Kidney glomerular epithelial cell (primary cell): Measurements from ENCODE around the gene CPA4.

Source experiments
- DNase-seq: peaks from one replicate; lab custom pipeline; 2025; lab: John Stamatoyannopoulos, UW

The CPA4 gene

GRCh38 chr7:130345725-130346124 is 52.8 kb downstream of the CPA4 start:
- no peak for DNase-seq

DNA sequence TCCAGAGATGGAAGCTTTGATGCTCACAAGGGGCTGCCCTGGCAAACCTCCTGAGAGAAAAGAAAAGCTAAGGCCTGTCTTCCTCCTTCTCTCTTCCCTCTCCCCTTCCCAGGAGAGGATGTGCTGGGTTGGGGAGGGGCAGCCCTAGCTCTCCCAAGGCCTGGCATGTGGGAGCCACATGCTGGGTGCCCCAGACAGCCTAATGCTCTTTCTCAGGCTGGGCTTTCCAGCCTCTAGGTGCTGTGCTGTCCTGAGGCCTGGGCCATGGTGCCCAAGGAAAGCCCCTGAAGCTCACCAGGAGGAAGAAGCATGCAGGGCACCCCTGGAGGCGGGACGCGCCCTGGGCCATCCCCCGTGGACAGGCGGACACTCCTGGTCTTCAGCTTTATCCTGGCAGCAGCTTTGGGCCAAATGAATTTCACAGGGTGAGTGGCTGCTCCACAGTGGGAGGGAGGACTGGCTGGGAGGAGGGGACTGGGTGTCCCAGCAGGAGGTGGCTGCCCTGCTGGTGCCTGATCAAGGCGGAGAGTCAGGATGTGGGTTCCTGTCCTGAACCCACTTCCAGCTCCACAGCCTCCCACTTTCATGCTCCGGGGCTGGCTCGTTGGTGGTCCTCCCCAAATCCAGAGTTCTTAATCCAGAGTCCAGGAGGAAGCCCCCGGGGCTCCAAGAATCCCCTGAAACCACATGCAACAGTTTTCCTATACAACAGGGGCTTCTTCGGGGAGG is 53.4 kb downstream of the CPA4 start:
- DNase-seq: no peak

- no peak for DNase-seq
Measured at GRCh38 chr7:130346941-130347340, 54.0 kb downstream of the CPA4 start.

GRCh38 chr7:130349911-130350782 is 57.2 kb downstream of the CPA4 start:
- no peak for DNase-seq

GRCh38 chr7:130350945-130351790 is 58.2 kb downstream of the CPA4 start:
- no peak for DNase-seq

- DNase-seq: no peak
Measured at GRCh38 chr7:130351791-130352090, 58.8 kb downstream of the CPA4 start.

DNA sequence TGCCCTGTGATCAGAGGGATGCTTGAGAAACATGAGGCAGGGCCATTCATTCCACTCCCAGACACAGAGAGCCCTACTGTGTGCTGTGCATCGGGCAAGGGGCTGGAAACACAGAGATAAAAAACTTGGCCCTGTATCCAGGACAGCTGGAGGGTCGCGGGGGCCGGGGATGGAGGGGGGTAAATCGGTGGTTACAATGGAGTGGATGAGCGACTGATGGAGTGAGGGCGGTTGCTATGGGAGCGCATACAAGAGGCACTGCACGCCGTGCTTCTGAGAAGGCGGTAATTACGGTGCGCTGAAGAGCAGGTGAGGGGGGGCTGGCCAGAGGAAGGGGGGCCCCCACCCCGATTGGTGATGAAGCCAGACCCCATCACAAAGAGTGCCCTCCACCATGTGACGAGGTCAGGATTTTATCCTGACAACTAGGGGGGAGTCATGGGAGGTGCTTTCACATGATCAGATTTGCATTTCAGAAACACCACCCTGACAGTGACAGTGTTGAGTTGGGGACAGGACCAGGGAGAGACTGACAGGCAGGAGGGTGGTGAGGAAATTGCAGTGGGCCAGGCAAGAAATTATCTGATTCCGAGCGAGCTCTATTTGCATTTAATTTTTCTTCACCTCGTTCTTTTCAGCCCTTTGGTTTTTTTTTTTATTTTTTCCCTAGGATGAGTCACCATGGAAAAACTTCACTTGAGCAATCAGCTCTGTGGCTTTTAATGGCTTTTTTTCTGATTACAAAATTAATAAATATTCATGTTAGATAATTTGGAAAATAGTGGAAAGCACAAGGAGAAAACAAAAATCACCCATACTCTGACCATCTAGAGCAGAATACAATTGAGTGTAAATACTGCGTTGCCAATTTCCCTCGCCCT is 59.5 kb downstream of the CPA4 start:
- peak; percentile 30 for DNase-seq

GRCh38 chr7:130353196-130353595 is 60.2 kb downstream of the CPA4 start:
- DNase-seq: no peak

GRCh38 chr7:130356121-130356875 is 63.3 kb downstream of the CPA4 start:
- DNase-seq: peak; percentile 98

- peak; percentile 78 for DNase-seq
Measured at GRCh38 chr7:130356876-130357611, 64.1 kb downstream of the CPA4 start.

DNA sequence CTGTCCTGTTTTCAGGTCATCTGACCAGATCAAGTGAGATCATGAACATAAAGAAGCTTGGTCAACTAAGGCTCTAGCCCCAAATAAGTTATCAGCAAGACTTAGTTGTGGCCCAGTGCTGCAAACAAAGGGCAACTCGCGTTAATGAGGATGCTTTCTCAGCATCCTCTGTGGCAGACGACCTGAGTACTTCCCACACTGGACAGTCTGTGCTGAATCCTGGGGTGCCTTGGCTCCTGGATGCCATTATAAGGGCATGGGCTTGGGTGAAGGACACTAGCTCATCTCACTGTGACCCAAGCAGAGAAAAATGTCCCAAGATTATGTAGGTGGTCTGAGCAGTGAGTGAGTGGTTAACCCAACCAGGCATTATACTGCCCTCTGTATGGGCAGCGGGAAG is 65.5 kb downstream of the CPA4 start:
- no peak for DNase-seq

DNA sequence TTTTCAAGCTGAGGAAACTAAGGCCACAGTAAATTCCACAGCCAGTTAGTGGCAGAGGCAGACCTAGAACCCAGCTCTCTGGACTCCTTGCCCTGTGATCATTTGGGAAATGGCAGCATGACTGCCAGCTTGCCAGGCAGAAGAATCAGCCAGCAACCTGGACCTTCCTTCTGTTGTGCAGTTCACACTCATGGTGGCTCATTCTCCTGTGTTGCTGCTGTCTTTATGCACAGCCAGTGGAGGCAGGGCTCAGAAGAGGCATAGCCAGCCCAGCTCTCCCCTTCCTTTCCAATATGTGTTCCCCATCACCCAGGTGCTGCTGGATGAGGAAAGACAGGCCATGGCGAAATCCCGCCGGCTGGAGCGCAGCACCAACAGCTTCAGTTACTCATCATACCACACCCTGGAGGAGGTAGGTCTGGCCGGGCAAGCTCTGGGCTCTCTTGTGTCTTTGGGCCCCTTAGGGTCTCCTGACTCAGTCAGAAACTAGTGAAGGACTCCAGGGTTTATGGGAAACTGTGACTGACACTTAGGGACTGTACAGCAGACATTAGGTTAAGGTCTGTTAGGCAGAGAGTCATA is 66.4 kb downstream of the CPA4 start:
- no peak for DNase-seq

GRCh38 chr7:130360518-130360917 is 67.6 kb downstream of the CPA4 start:
- no peak for DNase-seq

GRCh38 chr7:130361681-130362080 is 68.7 kb downstream of the CPA4 start:
- DNase-seq: no peak

DNA sequence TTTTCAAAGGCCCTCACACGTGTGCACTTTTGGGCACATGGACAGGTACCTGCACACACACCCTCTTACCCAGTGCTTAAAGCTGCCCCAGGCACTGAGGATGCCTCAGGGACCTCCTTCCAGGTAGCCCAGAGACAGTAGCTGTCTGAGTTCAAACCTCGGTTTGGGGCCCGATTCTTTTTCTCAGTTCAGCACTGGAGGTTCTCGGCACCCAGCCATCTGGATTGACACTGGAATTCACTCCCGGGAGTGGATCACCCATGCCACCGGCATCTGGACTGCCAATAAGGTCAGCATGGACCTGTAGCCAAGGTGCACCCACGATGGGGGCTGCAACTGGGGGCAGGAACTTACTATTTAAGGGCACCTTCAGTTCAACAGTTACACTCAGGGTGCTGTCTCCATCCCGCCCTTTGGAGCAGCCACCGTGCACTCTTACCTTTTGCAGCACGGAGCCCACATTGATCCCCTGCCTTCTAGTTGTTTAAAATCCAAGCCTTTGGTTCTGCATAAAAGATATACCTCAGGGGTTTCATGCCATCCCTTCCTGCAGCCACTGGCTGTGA is 69.4 kb downstream of the CPA4 start:
- DNase-seq: no peak

- DNase-seq: peak; percentile 93
Measured at GRCh38 chr7:130363026-130363847, 70.3 kb downstream of the CPA4 start.

GRCh38 chr7:130364451-130364850 is 71.5 kb downstream of the CPA4 start:
- DNase-seq: no peak

GRCh38 chr7:130365088-130365487 is 72.1 kb downstream of the CPA4 start:
- DNase-seq: no peak
